H1 (cell line): ENCODE results near the gene TRABD2A. TPM values are rescaled to one million over a fixed set of nuclear protein-coding genes. Genes with fewer than 3 reads are reported as not detected.

Source experiments
- CTCF ChIA-PET: fragments of 300-600 bp; sonication (Branson Sonifier 250); formaldehyde crosslinking; loops from one replicate; lab custom pipeline; 2021; ENCODE audit not compliant: partially characterized antibody; lab: Charles Lee
- POLR2A ChIA-PET: fragments of 300-600 bp; sonication (Branson Sonifier 250); formaldehyde crosslinking; loops from one replicate; lab custom pipeline; 2021; ENCODE audit warnings: inconsistent platforms; ENCODE audit not compliant: partially characterized antibody; lab: Charles Lee
- DNase-seq, 2 experiments: peaks; one replicate each; pipeline versions ENCODE4 v3.0.0 to v3.0.0-alpha.2; 2010 to 2022; ENCODE audit warnings: low spot score in 2 of 2, low read depth in 1 of 2, mixed read lengths in 1 of 2
- FAIRE-seq: peaks from 2 replicates; lab custom pipeline; 2011; peaks lifted over from hg19 to GRCh38; lab: Jason Lieb, UNC
- H2AFZ ChIP-seq: 2 replicates; pipeline ENCODE4 v1.8.1; 2012; ENCODE audit warnings: low read length, inconsistent platforms
- H2AK5ac ChIP-seq: 2 replicates; pipeline ENCODE4 v1.6.1; 2013; ENCODE audit warnings: low read depth, low read length
- H2BK120ac ChIP-seq: replicated peaks from 2 replicates; pipeline ENCODE3; 2013; ENCODE audit warnings: low read depth, low read length, inconsistent platforms
- H2BK12ac ChIP-seq: 2 replicates; pipeline ENCODE4 v1.6.1; 2013; ENCODE audit warnings: low read depth, low read length
- H2BK15ac ChIP-seq: 2 replicates; pipeline ENCODE4 v1.6.1; 2013; ENCODE audit warnings: low read length
- H2BK20ac ChIP-seq: 2 replicates; pipeline ENCODE4 v1.6.1; 2013; ENCODE audit warnings: low read length
- H2BK5ac ChIP-seq: 2 replicates; pipeline ENCODE4 v1.6.1; 2013; ENCODE audit warnings: low read depth, low read length
- H3K14ac ChIP-seq: 2 replicates; pipeline ENCODE4 v1.6.1; 2013; ENCODE audit warnings: inconsistent platforms; ENCODE audit not compliant: insufficient read length
- H3K18ac ChIP-seq: 2 replicates; pipeline ENCODE4 v1.6.1; 2013; ENCODE audit warnings: low read length; ENCODE audit errors: extremely low read depth
- H3K23ac ChIP-seq: 2 replicates; pipeline ENCODE4 v1.6.1; 2013; ENCODE audit warnings: inconsistent platforms; ENCODE audit not compliant: insufficient read length
- H3K23me2 ChIP-seq: 2 replicates; pipeline ENCODE4 v1.6.1; 2013; ENCODE audit warnings: low read depth, low read length
- H3K27ac ChIP-seq: 2 replicates; pipeline ENCODE4 v1.6.1; 2011; ENCODE audit warnings: low read depth, low read length, inconsistent platforms
- H3K27me3 ChIP-seq, 4 experiments: replicated peaks in 1 of 4; 1 replicate in 1 of 4; 2 replicates in 3 of 4; pipeline versions ENCODE4 v1.6.1 to v1.8.1; 2011 to 2013; ENCODE audit warnings: low read length in 3 of 4, mild to moderate bottlenecking in 3 of 4, inconsistent platforms in 2 of 4, mixed read lengths in 2 of 4, moderate library complexity in 1 of 4; ENCODE audit not compliant: control insufficient read depth in 3 of 4, insufficient read depth in 3 of 4; ENCODE audit errors: extremely low read depth in 1 of 4
- H3K36me3 ChIP-seq, 4 experiments: 2 replicates each; pipeline versions ENCODE4 v1.6.1 to v1.8.1; 2011 to 2013; ENCODE audit warnings: mild to moderate bottlenecking in 4 of 4, low read length in 3 of 4, moderate library complexity in 2 of 4, control low read depth in 1 of 4, inconsistent platforms in 1 of 4; ENCODE audit not compliant: insufficient read depth in 4 of 4, control insufficient read depth in 2 of 4
- H3K4ac ChIP-seq: replicated peaks from 2 replicates; pipeline ENCODE3; 2013; ENCODE audit warnings: low read length, low read depth, mixed read lengths, inconsistent platforms; ENCODE audit not compliant: insufficient read length
- H3K4me1 ChIP-seq, 4 experiments: replicated peaks in 1 of 4; 1 replicate in 1 of 4; 2 replicates in 3 of 4; pipeline versions ENCODE4 v1.6.1 to v1.8.1; 2011 to 2013; ENCODE audit warnings: low read length in 3 of 4, inconsistent platforms in 2 of 4, mixed read lengths in 1 of 4; ENCODE audit not compliant: insufficient read depth in 4 of 4, control insufficient read depth in 3 of 4
- H3K4me2 ChIP-seq, 2 experiments: 2 replicates each; pipeline versions ENCODE4 v1.6.1 to v1.8.1; 2011 to 2013; ENCODE audit warnings: low read depth in 2 of 2, low read length in 2 of 2, control low read depth in 1 of 2, inconsistent platforms in 1 of 2, mild to moderate bottlenecking in 1 of 2; ENCODE audit not compliant: insufficient read depth in 1 of 2
- H3K4me3 ChIP-seq, 4 experiments: fragments of 200-600, 300-600 bp in 1 of 4; sonication (generic), shearing (Covaris generic), sonication (Bioruptor Twin) in 1 of 4; 2 replicates each; pipeline versions ENCODE4 v1.5.1 to v1.8.1; 2011 to 2016; ENCODE audit warnings: low read length in 4 of 4, low read depth in 3 of 4, control low read depth in 2 of 4, inconsistent platforms in 2 of 4, mild to moderate bottlenecking in 2 of 4, mixed read lengths in 1 of 4, moderate library complexity in 1 of 4; ENCODE audit not compliant: insufficient read depth in 2 of 4; ENCODE audit errors: extremely low read depth in 1 of 4
- H3K56ac ChIP-seq: replicated peaks from 2 replicates; pipeline ENCODE3; 2013; ENCODE audit warnings: low read depth, mild to moderate bottlenecking, mixed read lengths, low read length, inconsistent platforms; ENCODE audit not compliant: insufficient read length
- H3K79me1 ChIP-seq: 2 replicates; pipeline ENCODE4 v1.6.1; 2013; ENCODE audit warnings: low read depth, low read length, control low read depth
- H3K79me2 ChIP-seq, 2 experiments: 2 replicates each; pipeline versions ENCODE4 v1.6.1 to v1.8.1; 2012 to 2013; ENCODE audit warnings: low read length in 2 of 2, mild to moderate bottlenecking in 2 of 2, inconsistent platforms in 1 of 2; ENCODE audit not compliant: insufficient read depth in 2 of 2, control insufficient read depth in 1 of 2
- H3K9ac ChIP-seq, 4 experiments: replicated peaks in 1 of 4; 1 replicate in 1 of 4; 2 replicates in 3 of 4; pipeline versions ENCODE4 v1.6.1 to v1.8.1; 2011 to 2013; ENCODE audit warnings: low read depth in 3 of 4, low read length in 3 of 4, control low read depth in 2 of 4, mild to moderate bottlenecking in 2 of 4, moderate library complexity in 2 of 4, inconsistent platforms in 1 of 4; ENCODE audit errors: extremely low read depth in 1 of 4
- H3K9me3 ChIP-seq, 2 experiments: 2 replicates each; pipeline versions ENCODE4 v1.6.1 to v1.8.1; 2012 to 2013; ENCODE audit warnings: mild to moderate bottlenecking in 2 of 2, moderate library complexity in 2 of 2, control low read depth in 1 of 2, inconsistent platforms in 1 of 2, low read depth in 1 of 2, low read length in 1 of 2, mixed read lengths in 1 of 2; ENCODE audit not compliant: insufficient read depth in 2 of 2
- H4K20me1 ChIP-seq, 2 experiments: replicated peaks in 1 of 2; 2 replicates each; pipeline versions ENCODE3 to v1.8.1; 2011 to 2013; ENCODE audit warnings: inconsistent platforms in 2 of 2, low read length in 2 of 2, mild to moderate bottlenecking in 1 of 2; ENCODE audit not compliant: insufficient read depth in 2 of 2, control insufficient read depth in 1 of 2
- H4K5ac ChIP-seq: 2 replicates; pipeline ENCODE4 v1.6.1; 2013; ENCODE audit warnings: low read length, low read depth, mixed read lengths, inconsistent platforms; ENCODE audit not compliant: insufficient read length
- H4K8ac ChIP-seq: 2 replicates; pipeline ENCODE4 v1.8.0; 2013; ENCODE audit warnings: mild to moderate bottlenecking, moderate library complexity, low read length, inconsistent platforms; ENCODE audit not compliant: insufficient read depth; ENCODE audit errors: extremely low read depth
- H4K91ac ChIP-seq: replicated peaks from 2 replicates; pipeline ENCODE3; 2013; ENCODE audit warnings: low read length, mixed read lengths, inconsistent platforms; ENCODE audit not compliant: insufficient read length
- EZH2 ChIP-seq: fragments of 200-600 bp; sonication (generic); IDR thresholded peaks from 2 replicates; pipeline ENCODE4 v1.7.1; 2012; ENCODE audit warnings: low read depth, mild to moderate bottlenecking, moderate library complexity, low read length, inconsistent platforms; ENCODE audit not compliant: severe bottlenecking
- HDAC6 ChIP-seq: IDR thresholded peaks from one replicate; pipeline ENCODE4 v1.7.1; 2012; ENCODE audit warnings: low read depth, mild to moderate bottlenecking, inconsistent platforms, low read length, moderate library complexity
- SIRT6 ChIP-seq: IDR thresholded peaks from one replicate; pipeline ENCODE4 v1.7.1; 2012; ENCODE audit warnings: low read length, inconsistent platforms
- SIX5 ChIP-seq: IDR thresholded peaks from 2 replicates; pipeline ENCODE4 v1.6.1; 2011; ENCODE audit warnings: mild to moderate bottlenecking, low read depth, low read length
- TBP ChIP-seq: IDR thresholded peaks from 2 replicates; pipeline ENCODE4 v1.6.1; 2011; ENCODE audit warnings: low read depth, low read length, improper control_type of control experiment
- TEAD4 ChIP-seq: IDR thresholded peaks from 2 replicates; pipeline ENCODE4 v1.6.1; 2012; ENCODE audit warnings: low read depth, low read length, inconsistent platforms, mixed read lengths
- WGBS, 2 experiments: shearing (Covaris generic) in 1 of 2; methylation state at CpG; one replicate each; pipeline versions ENCODE4 v1.1.6 to v1.1.7; 2013 to 2015; ENCODE audit warnings: low lambda C conversion rate in 2 of 2, mixed read lengths in 2 of 2, inconsistent platforms in 1 of 2, low coverage in 1 of 2, missing lambda C conversion rate in 1 of 2; ENCODE audit not compliant: insufficient replicate concordance in 2 of 2, insufficient coverage in 1 of 2, insufficient read length in 1 of 2; ENCODE audit errors: extremely low coverage in 1 of 2, missing lambda C conversion rate in 1 of 2; 5-methylcytosine and 5-hydroxymethylcytosine counted together
- polyA plus RNA-seq, 7 experiments: library from polyadenylated mRNA; depleted of rRNA in 3 of 7; stranded (reverse) in 5 of 7; unstranded in 2 of 7; fragments of >200 nt in 5 of 7; fragments of 200-250 nt in 2 of 7; gene quantifications; 1 replicate in 5 of 7; 2 replicates in 1 of 7; 4 replicates in 1 of 7; pipeline versions ENCODE4 v1.2.1 to v1.2.3, GENCODE V29; 2011 to 2013; ENCODE audit warnings: missing spikeins in 2 of 7, mixed read lengths in 2 of 7
- total RNA-seq: library from RNA; stranded (reverse); fragmentation: NEBNext Ultra II Directional; extraction: Animal tissue kit (Norgen Biotek cat#: 25700); gene quantifications from 2 replicates; pipeline ENCODE4 v1.2.1, GENCODE V29; 2021

TRABD2A gene
- total and polyA plus RNA-seq, 2 of the 8 experiments (the other 6 are each of a cell fraction or from before 2014, with no cell fraction given): 17.3 to 18.6 TPM

DNA sequence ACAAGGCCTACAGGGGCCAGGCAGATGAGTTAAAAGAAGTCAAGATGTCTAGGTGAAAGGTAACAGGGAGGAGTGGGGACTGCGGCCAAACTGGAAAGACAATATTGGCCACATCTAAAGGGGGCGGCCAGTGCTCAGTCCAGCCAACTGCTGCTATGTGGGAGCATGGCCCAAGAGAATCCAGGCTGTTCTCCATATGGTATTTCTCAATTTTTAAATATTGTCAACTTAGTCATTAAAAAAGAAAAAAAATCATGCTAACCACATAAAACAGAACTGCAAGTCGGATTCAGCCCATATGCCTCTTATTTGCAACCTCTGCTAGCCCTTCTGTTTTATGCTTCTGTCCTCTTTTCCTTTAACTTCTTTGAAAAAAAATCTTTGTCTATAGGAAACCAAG, 14.8 kb downstream of the TRABD2A start:
- no peak overlapping the region for H4K91ac ChIP-seq
- no peaks in the 10 kb centered on the region for H4K20me1 ChIP-seq
- H3K9me3 ChIP-seq: no peaks in the 10 kb centered on the region
- H3K18ac ChIP-seq: no peak overlapping the region
- H2BK15ac ChIP-seq: no peak overlapping the region
- H3K79me2 ChIP-seq: no peaks in the 10 kb centered on the region; a peak in 1 of 4 replicates
- peaks cover 0 to 6% (median 3%) of the 10 kb centered on the region in 4 experiments; a peak in 4 of 7 replicates for H3K4me1 ChIP-seq
- no peak overlapping the region for H2BK12ac ChIP-seq
- H2BK20ac ChIP-seq: no peak overlapping the region
- H3K9ac ChIP-seq: no peak overlapping the region
- H3K27me3 ChIP-seq: no peaks in the 10 kb centered on the region
- no peak overlapping the region for H2BK5ac ChIP-seq
- no peak overlapping the region for H2AFZ ChIP-seq
- no peak overlapping the region for H3K27ac ChIP-seq
- H3K56ac ChIP-seq: no peak overlapping the region
- no peak overlapping the region for H3K23ac ChIP-seq
- H2BK120ac ChIP-seq: no peak overlapping the region
- WGBS, 2 experiments: 96% methylated on average over 3 of the region's 3 CpGs; no CpG with 5 or more reads in 1 of the 2 experiments
- H3K14ac ChIP-seq: no peak overlapping the region
- H3K79me1 ChIP-seq: no peaks in the 10 kb centered on the region; the same call in 1 of the 2 replicates
- no peak overlapping the region for H4K5ac ChIP-seq
- H3K4ac ChIP-seq: no peak overlapping the region
- ChIA-PET POLR2A (no interaction called here), CTCF (interaction anchor here (0.7 to 2.0 kb wide), 3 partner anchors 14 to 23 kb away, joined by 3 to 6 read pairs (median 3); partner anchors contain the start of gene TRABD2A)
- H3K23me2 ChIP-seq: no peaks in the 10 kb centered on the region
- no peak overlapping the region for H4K8ac ChIP-seq
- no peak overlapping the region for H2AK5ac ChIP-seq
- H3K4me2 ChIP-seq: no peak overlapping the region
- no peaks in the 10 kb centered on the region for H3K36me3 ChIP-seq
- H3K4me3 ChIP-seq: no peak overlapping the region
- FAIRE-seq (no peak), DNase-seq (no peak)
- TF ChIP-seq SIRT6: no peak
- no peak for TF ChIP-seq TEAD4
- TF ChIP-seq TBP: no peak
- no peak for TF ChIP-seq SIX5
- TF ChIP-seq EZH2: no peak
- TF ChIP-seq HDAC6: no peak
